Midbrain (tissue), 1 donor: Measurements from ENCODE around the gene SAMD13.
A peak's percentile ranks its signal among the peaks of the same experiment; 100 is the strongest.
"Not testable (repeated sequence)": the region's sequence is repeated elsewhere in the genome, so short reads cannot be mapped to it uniquely, and the experiment has no call there.

Experiments
- DNase-seq: peaks from one replicate; lab custom pipeline; 2025; lab: John Stamatoyannopoulos, UW

Gene SAMD13

GRCh38 chr1:84286071-84286470, 15.4 kb upstream of the SAMD13 start:
- no peak for DNase-seq

- DNase-seq: not testable (repeated sequence)
These were observed 14.1 kb upstream of the SAMD13 start for GRCh38 chr1:84287389-84287788.

- no peak for DNase-seq
These were observed 12.2 kb upstream of the SAMD13 start for GRCh38 chr1:84289169-84289785.

DNA sequence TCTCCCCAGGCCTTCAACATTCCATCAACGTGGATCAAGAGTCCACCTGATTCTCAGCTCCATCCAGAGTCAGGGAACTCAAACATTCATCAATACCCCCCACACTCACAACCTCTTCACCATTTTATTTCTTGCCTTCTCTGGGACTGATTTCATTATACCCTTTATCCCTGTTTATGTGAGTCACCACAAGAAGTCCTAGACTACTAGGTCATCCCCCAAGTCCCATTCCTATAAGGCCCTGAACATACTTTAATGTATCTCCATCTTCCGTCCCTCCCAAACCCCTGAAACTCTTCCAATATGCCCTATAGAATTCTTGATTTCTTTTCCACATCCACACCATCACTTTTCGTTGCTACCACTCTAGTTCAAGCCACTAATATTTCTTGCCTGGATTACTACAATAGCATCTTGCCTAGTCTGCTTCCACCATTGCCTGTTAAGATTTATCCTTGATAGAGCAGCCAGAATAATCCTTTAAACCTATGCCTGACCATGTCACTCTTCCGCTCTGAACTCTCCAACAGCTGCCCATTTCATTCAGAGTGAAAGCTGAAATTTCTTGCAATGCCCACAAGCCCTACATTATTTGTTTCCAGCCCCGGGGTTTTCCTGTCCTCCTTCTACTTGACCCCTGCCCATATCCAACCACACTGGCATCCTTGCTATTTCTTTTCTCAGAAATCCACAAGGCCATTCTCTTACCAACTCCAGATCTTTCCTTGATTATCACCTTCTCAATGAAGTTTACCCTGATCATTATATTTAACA, 9.4 kb upstream of the SAMD13 start:
- DNase-seq: no peak

GRCh38 chr1:84293766-84294165, 7.7 kb upstream of the SAMD13 start:
- DNase-seq: no peak

- no peak for DNase-seq
These were observed 6.8 kb upstream of the SAMD13 start for GRCh38 chr1:84294751-84295150.

- DNase-seq: no peak
These were observed 3.8 kb upstream of the SAMD13 start for GRCh38 chr1:84297546-84298244.

DNA sequence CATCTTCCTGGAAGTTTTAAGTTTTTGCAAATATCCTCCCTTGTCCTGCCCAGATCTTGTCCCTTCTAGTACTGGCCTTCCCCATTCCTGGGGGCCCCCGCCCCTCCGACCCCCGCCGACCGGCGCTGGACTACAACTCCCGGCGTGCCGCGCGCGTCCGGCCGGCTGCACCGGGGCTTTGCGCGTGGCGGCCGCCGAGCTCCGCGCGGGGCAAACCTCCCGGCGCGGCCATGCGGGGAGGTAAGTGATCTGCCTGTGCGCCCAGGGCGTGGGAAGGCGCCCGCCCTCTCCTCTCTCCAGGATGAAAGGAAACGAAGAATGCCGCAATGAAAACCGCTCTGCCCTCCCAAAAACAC, 3.2 kb upstream of the SAMD13 start:
- peak; percentile 77 for DNase-seq

DNA sequence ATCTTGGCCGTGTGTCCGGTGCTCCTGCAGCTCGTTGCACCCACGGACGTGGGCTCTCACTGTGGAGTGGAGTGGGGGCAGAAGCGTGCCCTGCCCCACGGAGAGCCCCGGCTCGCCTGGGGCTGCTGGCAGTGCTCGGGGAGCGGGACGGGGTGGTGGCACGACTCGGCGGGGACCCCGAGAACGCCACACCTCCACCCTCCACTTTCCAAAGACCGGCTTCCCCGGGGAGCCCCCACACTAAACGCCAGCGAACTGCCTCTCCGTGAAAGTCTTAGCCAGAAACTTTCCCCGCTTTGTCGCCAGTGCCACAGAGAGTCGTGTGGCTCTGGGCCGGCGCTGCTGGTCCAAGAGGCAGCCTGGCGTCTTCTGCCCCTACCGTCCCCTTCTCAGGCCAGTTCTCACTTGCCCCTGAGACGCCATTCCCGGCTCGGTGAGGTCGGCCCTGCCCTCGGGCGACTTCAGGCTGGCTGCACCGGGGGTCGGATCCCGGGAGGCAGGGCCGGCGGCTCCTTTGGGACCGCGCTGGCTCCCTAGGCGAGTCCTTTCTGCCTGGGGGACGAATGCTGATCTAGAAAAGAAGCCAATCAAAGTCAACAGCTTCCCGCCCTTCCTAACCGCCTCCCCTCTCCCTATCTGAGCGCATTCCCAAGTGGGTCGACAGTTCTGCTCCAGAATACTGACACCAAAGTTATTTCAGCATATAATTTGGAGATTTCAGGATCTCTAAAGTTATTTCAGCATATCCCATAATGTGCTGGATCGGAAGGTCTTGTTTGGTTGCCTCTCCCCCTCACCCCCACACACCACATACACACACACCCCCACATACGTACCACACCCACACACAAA, 2.6 kb upstream of the SAMD13 start:
- peak; percentile 65 for DNase-seq

DNA sequence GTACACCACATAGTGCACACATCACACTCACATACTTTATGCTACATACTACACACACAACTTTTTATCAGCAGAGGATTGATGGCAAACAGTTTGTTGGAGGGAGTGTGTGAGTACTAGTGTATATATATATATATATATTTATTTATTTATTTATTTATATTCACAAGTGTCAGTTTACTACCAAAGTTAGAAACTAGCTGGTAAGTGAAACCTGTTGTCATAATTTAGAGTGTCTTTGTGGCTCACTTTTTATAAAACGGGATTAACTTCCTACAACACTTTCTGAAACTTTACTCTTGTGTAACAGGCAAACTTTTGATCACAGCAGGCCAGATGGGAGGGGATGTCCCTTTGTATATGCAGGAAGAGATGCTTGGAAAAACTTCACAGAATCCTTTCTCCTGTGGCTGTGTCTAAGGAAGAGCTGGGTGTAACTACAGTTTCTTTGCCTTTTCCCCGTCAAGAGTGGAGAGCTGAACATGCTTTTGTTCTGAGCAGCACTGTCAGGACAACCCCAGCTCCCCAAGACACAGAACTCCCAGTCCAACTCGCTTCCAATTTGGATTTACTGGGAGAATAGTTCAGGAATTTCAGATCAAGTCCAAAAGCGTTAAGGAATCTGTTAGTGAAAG, 1.9 kb upstream of the SAMD13 start:
- peak; percentile 21 for DNase-seq

DNA sequence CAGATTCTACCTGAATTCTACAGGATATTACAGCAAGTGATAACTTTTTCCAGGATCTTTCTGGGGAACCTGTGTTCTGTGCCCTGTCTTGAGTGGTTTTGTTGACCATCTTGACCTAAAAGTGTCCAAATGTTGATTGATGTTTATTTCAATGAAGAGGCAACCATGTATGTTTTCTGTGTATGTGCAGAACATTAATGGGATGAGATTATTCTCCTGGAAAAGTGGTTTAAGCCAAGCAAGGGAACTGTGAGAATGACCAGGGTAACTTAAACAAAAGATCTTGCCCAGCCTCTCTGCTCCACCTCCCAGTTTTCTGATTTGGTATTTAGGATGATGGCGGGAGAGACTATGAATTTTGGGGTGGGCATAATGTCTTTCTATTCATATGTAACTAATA, 1.0 kb upstream of the SAMD13 start:
- DNase-seq: peak; percentile 47

DNA sequence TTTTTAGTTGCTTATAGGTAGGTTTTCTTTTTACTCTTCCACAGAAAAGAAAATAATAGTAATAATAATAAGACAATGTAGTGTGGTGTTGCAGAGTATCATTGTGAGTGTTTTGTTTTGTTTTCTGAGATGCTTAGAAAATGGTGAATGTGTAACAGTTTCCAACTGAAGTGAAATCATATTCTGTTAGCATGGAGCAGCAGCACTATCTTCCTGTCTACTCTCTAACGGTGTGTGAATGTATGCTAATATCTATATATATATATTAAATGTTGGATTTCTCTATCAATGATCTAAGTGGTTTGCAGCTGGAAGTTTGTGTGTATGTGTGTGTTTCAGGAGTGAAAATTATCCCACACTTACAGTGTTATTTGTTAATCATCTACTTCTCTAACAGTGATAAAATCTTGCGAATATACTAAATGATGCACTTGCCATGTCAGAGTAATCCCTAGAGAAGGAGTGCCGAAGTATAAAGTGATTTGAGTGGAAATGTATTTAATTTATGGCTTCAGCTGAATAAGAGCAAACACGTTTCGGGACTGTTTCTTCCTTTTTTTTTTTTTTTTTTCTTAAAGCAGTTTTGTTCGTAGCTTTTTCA, 377 bp downstream of the SAMD13 start:
- peak; percentile 62 for DNase-seq

DNA sequence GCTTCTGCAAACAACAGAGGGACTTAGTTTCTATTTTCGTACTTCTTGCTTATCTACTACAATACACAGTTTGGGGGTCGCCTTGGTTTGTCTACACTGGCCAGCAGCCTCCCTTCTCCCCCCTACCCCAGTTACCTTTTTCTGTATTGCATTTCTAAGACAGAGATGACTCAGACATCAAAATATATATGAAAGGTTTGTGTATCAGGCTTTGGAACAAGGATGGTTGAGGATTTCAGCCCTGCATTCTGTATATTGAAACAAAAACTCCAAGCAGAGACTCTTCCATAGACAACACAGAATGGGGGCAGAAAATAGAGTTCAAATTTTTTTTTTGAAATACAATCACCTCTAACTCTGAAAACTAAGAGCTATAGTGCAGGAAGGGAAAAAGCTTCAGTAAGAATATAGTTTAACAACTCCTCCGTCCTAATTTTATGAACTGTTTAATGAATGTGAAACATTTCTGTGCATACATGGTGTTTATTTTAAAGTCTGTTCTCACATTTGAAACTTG, 1.9 kb downstream of the SAMD13 start:
- DNase-seq: peak; percentile 75

DNA sequence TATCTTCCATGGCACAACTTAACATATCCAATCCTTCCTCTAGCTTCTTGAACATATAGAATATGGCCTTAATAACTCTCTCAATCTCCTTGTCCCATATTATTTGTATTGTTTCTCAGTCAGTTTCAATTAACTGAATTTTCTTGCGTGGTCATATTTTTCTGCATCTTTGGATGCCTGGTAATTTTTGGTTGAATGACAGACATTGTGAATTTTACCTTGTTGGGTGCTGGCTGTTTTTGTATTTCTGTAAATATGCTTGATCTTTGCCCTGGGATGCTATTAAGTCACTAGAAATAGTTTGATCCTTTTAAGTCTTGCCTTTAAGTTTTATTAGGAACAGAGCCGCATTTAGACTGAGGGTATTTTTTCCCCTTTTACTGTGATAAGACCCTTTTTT, 5.9 kb downstream of the SAMD13 start:
- no peak for DNase-seq

DNA sequence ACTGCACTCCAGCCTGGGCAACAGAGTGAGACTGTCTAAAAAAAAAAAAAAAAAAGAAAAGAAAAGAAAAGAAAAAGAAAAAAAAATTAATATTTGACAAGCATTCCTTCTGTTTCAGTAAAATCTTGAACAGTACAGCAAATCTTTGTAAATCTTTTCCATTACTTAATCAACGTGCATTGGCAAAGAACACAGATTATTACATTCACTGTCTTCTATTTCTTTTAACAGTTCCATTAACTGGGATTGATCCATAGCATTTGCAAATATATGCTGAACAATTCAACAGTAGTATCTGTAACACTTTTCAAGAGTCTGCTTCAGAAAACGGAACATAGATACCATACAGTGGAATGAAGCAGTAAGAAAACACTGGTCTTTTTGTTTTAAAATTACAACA, 9.8 kb downstream of the SAMD13 start:
- DNase-seq: no peak

GRCh38 chr1:84319662-84320061, 18.2 kb downstream of the SAMD13 start:
- DNase-seq: no peak

DNA sequence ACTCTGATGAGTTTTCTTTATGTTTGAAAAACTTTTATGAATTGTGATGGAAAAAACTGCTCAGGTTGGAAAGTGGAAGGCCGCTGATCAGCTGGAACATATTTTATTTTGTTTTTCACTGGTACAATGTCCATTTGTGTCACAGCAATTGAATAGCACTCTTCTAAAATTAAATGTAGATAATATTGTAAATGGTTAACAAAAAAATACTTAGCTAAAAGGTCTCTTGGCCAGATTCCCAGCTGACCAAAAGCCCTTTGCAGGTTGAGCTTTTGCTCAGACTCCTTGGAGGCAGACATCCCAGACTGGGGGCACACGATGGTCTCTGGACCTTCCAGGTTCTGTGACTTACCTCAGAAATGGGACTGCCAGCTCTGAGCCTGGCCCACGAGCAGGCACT, 26.3 kb downstream of the SAMD13 start:
- DNase-seq: no peak

- no peak for DNase-seq
These were observed 28.8 kb downstream of the SAMD13 start for GRCh38 chr1:84330125-84330984.

GRCh38 chr1:84339503-84339902, 38.0 kb downstream of the SAMD13 start:
- DNase-seq: no peak

DNA sequence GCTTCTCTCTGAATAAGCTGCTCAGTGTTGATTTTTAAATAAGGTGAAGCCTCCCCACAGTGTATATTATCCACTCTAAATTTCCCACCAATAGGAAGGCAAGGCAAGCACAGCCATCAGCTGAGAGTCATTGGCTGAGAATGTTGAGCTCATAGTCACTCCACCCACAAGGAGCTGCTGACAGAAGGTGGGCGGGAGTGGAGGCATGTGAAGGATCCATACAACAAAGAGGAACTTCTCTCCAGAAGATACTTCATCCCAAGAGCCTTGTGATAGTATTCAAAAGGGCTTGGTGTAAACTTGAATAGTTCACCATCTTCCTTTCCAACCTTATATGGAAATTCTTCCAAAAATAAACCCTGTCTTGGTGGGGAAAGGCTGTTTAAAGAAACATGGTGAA, 42.8 kb downstream of the SAMD13 start:
- no peak for DNase-seq
